Natural killer cell (primary cell): ENCODE results near the gene CD2BP2. TPM values are rescaled to one million over a fixed set of nuclear protein-coding genes. Genes with fewer than 3 reads are reported as not detected.

Source experiments
- total RNA-seq, 4 donors: library from RNA; stranded (reverse); fragments of 120-200 nt in 1 of 4; gene quantifications; one replicate each; pipeline versions ENCODE4 v1.2.3 to v1.2.4, GENCODE V29; 2013 to 2022

Gene CD2BP2
- total RNA-seq, 3 donors from 2014 or later (not counting 1 experiment from before 2014, with no cell fraction given), result 79.5 to 104 (median 87.7) TPM

Other genes with a start within 250 kb of the CD2BP2 start
- 10 to 100 TPM in 1 of 3 donors, 1 to 10 TPM in 2; 5.3 to 14.7 (median 9.1) TPM for gene GDPD3, start 241.8 kb downstream of the CD2BP2 start, total RNA-seq
- gene MAPK3, start 232.1 kb downstream of the CD2BP2 start, total RNA-seq, result 10 to 100 TPM; 45.2 to 55.7 (median 50.9) TPM
- 100 to 1,000 TPM; 699 to 926 (median 829) TPM for gene CORO1A, start 171.7 kb downstream of the CD2BP2 start, total RNA-seq
- gene BOLA2B, start 161.6 kb downstream of the CD2BP2 start, total RNA-seq, result 10 to 100 TPM; 63.0 to 94.3 (median 70.6) TPM
- 100 to 1,000 TPM in 2 of 3 donors, 10 to 100 TPM in 1; 78.1 to 132 (median 109) TPM for gene SLX1A, start 161.4 kb downstream of the CD2BP2 start, total RNA-seq
- gene SULT1A3, start 156.1 kb downstream of the CD2BP2 start, total RNA-seq, result 10 to 100 TPM; 15.9 to 27.1 (median 19.4) TPM
- gene NPIPB13, start 106.8 kb downstream of the CD2BP2 start, total RNA-seq, result 10 to 100 TPM; 17.0 to 43.5 (median 39.8) TPM
- 10 to 100 TPM; 43.0 to 55.3 (median 50.2) TPM for gene TBC1D10B, start 15.2 kb upstream of the CD2BP2 start, total RNA-seq
- gene MYL11, start 19.5 kb upstream of the CD2BP2 start, total RNA-seq, result 1 to 10 TPM; 2.9 to 8.0 (median 7.2) TPM
- gene SEPTIN1, start 27.3 kb upstream of the CD2BP2 start, total RNA-seq, result 100 to 1,000 TPM; 196 to 210 (median 205) TPM
- gene ZNF48, start 40.1 kb upstream of the CD2BP2 start, total RNA-seq, result 1 to 10 TPM; 5.5 to 7.4 (median 7.1) TPM
- gene ZNF771, start 52.3 kb upstream of the CD2BP2 start, total RNA-seq, result 1 to 10 TPM in 2 of 3 donors, under 1 TPM in 1; 0.70 to 1.4 (median 1.4) TPM
- gene DCTPP1, start 74.7 kb upstream of the CD2BP2 start, total RNA-seq, result 10 to 100 TPM; 11.2 to 16.9 (median 15.2) TPM
- gene SEPHS2, start 90.6 kb upstream of the CD2BP2 start, total RNA-seq, result 10 to 100 TPM; 25.5 to 37.6 (median 35.0) TPM
- gene ITGAL, start 117.4 kb upstream of the CD2BP2 start, total RNA-seq, result 1,000 to 10,000 TPM; 1,131 to 1,260 (median 1,176) TPM
- 1 to 10 TPM; 3.3 to 7.2 (median 5.6) TPM for gene ZNF768, start 171.3 kb upstream of the CD2BP2 start, total RNA-seq
- gene ZNF747, start 179.6 kb upstream of the CD2BP2 start, total RNA-seq, result 1 to 10 TPM; 5.0 to 8.6 (median 6.3) TPM
- gene ZNF764, start 203.1 kb upstream of the CD2BP2 start, total RNA-seq, result 10 to 100 TPM in 2 of 3 donors, 1 to 10 TPM in 1; 9.6 to 13.0 (median 11.7) TPM
- gene ZNF688, start 216.4 kb upstream of the CD2BP2 start, total RNA-seq, result 10 to 100 TPM; 10.1 to 16.9 (median 16.5) TPM
- 10 to 100 TPM in 2 of 3 donors, 1 to 10 TPM in 1; 7.5 to 15.2 (median 10.4) TPM for gene ZNF785, start 230.4 kb upstream of the CD2BP2 start, total RNA-seq